ENCODE data around the gene DNM2.

- no peak for TF ChIP-seq EZH2 (IDR thresholded peaks at IDR 0.05)
- no peak for TF ChIP-seq POLR2AphosphoS5 (IDR thresholded peaks at IDR 0.05; ENCODE audit: borderline replicate concordance, low read depth, low read length)
- TF ChIP-seq FOXP2 (optimal IDR thresholded peaks at IDR 0.05; ENCODE audit: control extremely low read depth, extremely low read length, insufficient read depth): no peak
Observed at GRCh38 chr19:10863107-10863717, 145.3 kb downstream of the DNM2 start.
